Testis (tissue), 3 donors: ENCODE measurements around the gene CYP17A1. TPM values are rescaled to one million over a fixed set of nuclear protein-coding genes. Genes with fewer than 3 reads are reported as not detected.

ENCODE experiments used
- DNase-seq: peaks from one replicate; pipeline ENCODE4 v3.0.0-alpha.2; 2019
- H3K27ac ChIP-seq, 2 donors: fragments of 200-600 bp; sonication (generic); one replicate each; pipeline ENCODE4 v1.5.1; 2019
- H3K27me3 ChIP-seq: fragments of 200-600 bp; sonication (generic); one replicate; pipeline ENCODE4 v1.5.1; 2019
- H3K36me3 ChIP-seq: fragments of 200-600 bp; sonication (generic); one replicate; pipeline ENCODE4 v1.5.1; 2017; ENCODE audit warnings: low read depth; ENCODE audit errors: missing control alignments
- H3K4me1 ChIP-seq: fragments of 200-600 bp; sonication (generic); one replicate; pipeline ENCODE4 v1.5.1; 2019
- H3K4me3 ChIP-seq, 2 donors: fragments of 200-600 bp; sonication (generic); one replicate each; pipeline ENCODE4 v1.5.1; 2017 to 2019
- H3K9me3 ChIP-seq: fragments of 200-600 bp; sonication (generic); one replicate; pipeline ENCODE4 v1.5.1; 2017
- CTCF ChIP-seq, 3 experiments: fragments of 450-650 bp in 2 of 3; fragments of 200-600 bp in 1 of 3; sonication (generic) in 1 of 3; IDR thresholded peaks; one replicate each; pipeline ENCODE4 v1.5.1; 2016 to 2019; ENCODE audit warnings: antibody characterized with exemption in 3 of 3, mild to moderate bottlenecking in 2 of 3, moderate library complexity in 1 of 3
- POLR2A ChIP-seq: fragments of 450-650 bp; IDR thresholded peaks from one replicate; pipeline ENCODE4 v1.6.1; 2017; ENCODE audit warnings: antibody characterized with exemption, mild to moderate bottlenecking, moderate library complexity
- WGBS, 2 donors: methylation state at CpG; one replicate each; pipeline ENCODE4 v1.1.5; 2018; 5-methylcytosine and 5-hydroxymethylcytosine counted together
- intact Hi-C: fragments of 100-400 bp; cut with DNase I; formaldehyde crosslinking; loops from one replicate; pipeline ENCODE4 v1.15.1; 2023; ENCODE audit warnings: low total_unique reads
- polyA plus RNA-seq: library from polyadenylated mRNA; stranded (reverse); fragments of 350-450 nt; fragmentation: Illumina TruSeq; extraction: RNeasy Lipid Tissue Mini Kit (QIAGEN cat#74804); gene quantifications from one replicate; pipeline ENCODE4 v1.2.3, GENCODE V29; 2014; ENCODE audit warnings: low read depth, low replicate concordance; ENCODE audit not compliant: insufficient read depth
- total RNA-seq, 2 donors: library from RNA; depleted of rRNA; stranded (reverse); fragments of >200 nt; gene quantifications; one replicate each; pipeline ENCODE4 v1.2.3, GENCODE V29; 2016

The CYP17A1 gene
- total and polyA plus RNA-seq, 3 donors from 2014 or later, result 12.1 to 146 (median 15.1) TPM

- peak; percentile 73 for DNase-seq
- WGBS, 2 donors, result 66 to 69% methylated on average over 23 of the region's 23 CpGs
- no peaks in the 10 kb centered on the region for H3K27me3 ChIP-seq
- no peaks in the 10 kb centered on the region for H3K9me3 ChIP-seq
- intact Hi-C loops, result no loop called here
- TF ChIP-seq POLR2A (no peak), CTCF (IDR thresholded peaks at IDR 0.05) (no peak)
- H3K36me3 ChIP-seq, result no peaks in the 10 kb centered on the region
- H3K4me3 ChIP-seq, result no peak overlapping the region
- peak overlapping the region; percentile 48 to 90 for H3K27ac ChIP-seq
- peaks cover 33% of the 10 kb centered on the region for H3K4me1 ChIP-seq
Observed at GRCh38 chr10:102814873-102815661, 22.1 kb downstream of the CYP17A1 start.

- H3K4me1 ChIP-seq, result peaks cover 33% of the 10 kb centered on the region
- peak overlapping the region; percentile 56 to 90 for H3K27ac ChIP-seq
- intact Hi-C loops, result no loop called here
- H3K9me3 ChIP-seq, result no peaks in the 10 kb centered on the region
- WGBS, 2 donors, result 56 to 60% methylated on average over 8 of the region's 8 CpGs
- H3K4me3 ChIP-seq, result no peak overlapping the region
- H3K36me3 ChIP-seq, result no peaks in the 10 kb centered on the region
- no peaks in the 10 kb centered on the region for H3K27me3 ChIP-seq
- TF ChIP-seq POLR2A (no peak), CTCF (IDR thresholded peaks at IDR 0.05) (no peak)
- DNase-seq, result no peak
Observed at GRCh38 chr10:102814453-102814871, 22.8 kb downstream of the CYP17A1 start.

GRCh38 chr10:102813734-102814452 is 23.3 kb downstream of the CYP17A1 start:
- Histone ChIP-seq H3K9me3 (no peaks in the 10 kb centered on the region), H3K4me1 (peaks cover 33% of the 10 kb centered on the region), H3K27ac (peak overlapping the region; percentile 56 to 90), H3K27me3 (no peaks in the 10 kb centered on the region), H3K4me3 (no peak overlapping the region), H3K36me3 (no peaks in the 10 kb centered on the region)
- WGBS, 2 donors, result 66 to 69% methylated on average over 15 to 16 of the region's 16 CpGs
- TF ChIP-seq POLR2A (no peak), CTCF (IDR thresholded peaks at IDR 0.05) (no peak)
- DNase-seq, result peak; percentile 51
- intact Hi-C loops, result no loop called here

GRCh38 chr10:102813017-102813541 is 24.1 kb downstream of the CYP17A1 start:
- Histone ChIP-seq H3K4me1 (peaks cover 38% of the 10 kb centered on the region), H3K27ac (peak overlapping the region in 1 of 2 donors; percentile 90), H3K4me3 (no peak overlapping the region), H3K27me3 (no peaks in the 10 kb centered on the region), H3K36me3 (no peaks in the 10 kb centered on the region), H3K9me3 (no peaks in the 10 kb centered on the region)
- WGBS, 2 donors, result 89% methylated on average over 12 to 17 of the region's 17 CpGs
- DNase-seq, result no peak
- no peak for TF ChIP-seq POLR2A
- no peak for TF ChIP-seq CTCF (IDR thresholded peaks at IDR 0.05)
- intact Hi-C loops, result no loop called here
